ENCODE data around the gene ATG16L2.

Gene ATG16L2

GRCh38 chr11:72780296-72781062, 33.7 kb upstream of the ATG16L2 start:
- H2AFZ ChIP-seq (ENCODE audit: low read depth, low read length, severe bottlenecking) = no peak overlapping the region
- TF ChIP-seq CTCF (IDR thresholded peaks at IDR 0.05; ENCODE audit: insufficient read depth, low read length, poor library complexity, severe bottlenecking) (no peak), EZH2phosphoT487 (conservative IDR thresholded peaks at IDR 0.05; ENCODE audit: low read length) (no peak)
- H3F3A ChIP-seq (ENCODE audit: insufficient read depth) = no peaks in the 10 kb centered on the region
- H3K4me2 ChIP-seq (ENCODE audit: low read depth, low read length, poor library complexity, severe bottlenecking) = no peak overlapping the region
- H4K20me1 ChIP-seq (ENCODE audit: low read depth, low read length) = no peaks in the 10 kb centered on the region
- H3K9ac ChIP-seq (ENCODE audit: low read length) = no peak overlapping the region
- H3K9me3 ChIP-seq (ENCODE audit: insufficient read depth, low read length) = no peaks in the 10 kb centered on the region
- no peak overlapping the region for H3K27ac ChIP-seq (ENCODE audit: low read depth, low read length)
- no peaks in the 10 kb centered on the region for H3K27me3 ChIP-seq (ENCODE audit: low read length)
- H3K4me3 ChIP-seq (ENCODE audit: insufficient read depth, low read length, poor library complexity, severe bottlenecking) = no peak overlapping the region
- no peaks in the 10 kb centered on the region for H3K36me3 ChIP-seq (ENCODE audit: low read length)
- no peaks in the 10 kb centered on the region for H3K79me2 ChIP-seq (ENCODE audit: insufficient read depth, low read length)
- no peaks in the 10 kb centered on the region for H3K9me2 ChIP-seq (replicated peaks; ENCODE audit: insufficient read depth, low read length)

- Histone ChIP-seq H3K79me2 (ENCODE audit: insufficient read depth, low read length) (no peaks in the 10 kb centered on the region), H3K9me2 (replicated peaks; ENCODE audit: insufficient read depth, low read length) (no peaks in the 10 kb centered on the region), H3K4me2 (ENCODE audit: low read depth, low read length, poor library complexity, severe bottlenecking) (peak overlapping the region; percentile 36), H4K20me1 (ENCODE audit: low read depth, low read length) (no peaks in the 10 kb centered on the region), H3K27ac (ENCODE audit: low read depth, low read length) (no peak overlapping the region), H3K27me3 (ENCODE audit: low read length) (no peaks in the 10 kb centered on the region), H3K4me3 (ENCODE audit: insufficient read depth, low read length, poor library complexity, severe bottlenecking) (no peak overlapping the region), H3K9ac (ENCODE audit: low read length) (no peak overlapping the region), H3F3A (ENCODE audit: insufficient read depth) (no peaks in the 10 kb centered on the region), H3K9me3 (ENCODE audit: insufficient read depth, low read length) (no peaks in the 10 kb centered on the region), H3K36me3 (ENCODE audit: low read length) (no peaks in the 10 kb centered on the region), H2AFZ (ENCODE audit: low read depth, low read length, severe bottlenecking) (no peak overlapping the region)
- TF ChIP-seq EZH2phosphoT487 (conservative IDR thresholded peaks at IDR 0.05; ENCODE audit: low read length) (no peak), CTCF (IDR thresholded peaks at IDR 0.05; ENCODE audit: insufficient read depth, low read length, poor library complexity, severe bottlenecking) (no peak)
Measured at GRCh38 chr11:72781063-72781312, 33.2 kb upstream of the ATG16L2 start.

GRCh38 chr11:72781313-72782080, 32.7 kb upstream of the ATG16L2 start:
- Histone ChIP-seq H3K79me2 (ENCODE audit: insufficient read depth, low read length) (no peaks in the 10 kb centered on the region), H3K4me3 (ENCODE audit: insufficient read depth, low read length, poor library complexity, severe bottlenecking) (no peak overlapping the region), H3K9me3 (ENCODE audit: insufficient read depth, low read length) (no peaks in the 10 kb centered on the region), H3K9ac (ENCODE audit: low read length) (no peak overlapping the region), H3K27ac (ENCODE audit: low read depth, low read length) (no peak overlapping the region), H3K36me3 (ENCODE audit: low read length) (no peaks in the 10 kb centered on the region), H3F3A (ENCODE audit: insufficient read depth) (no peaks in the 10 kb centered on the region), H3K27me3 (ENCODE audit: low read length) (no peaks in the 10 kb centered on the region), H3K4me2 (ENCODE audit: low read depth, low read length, poor library complexity, severe bottlenecking) (peak overlapping the region; percentile 36), H2AFZ (ENCODE audit: low read depth, low read length, severe bottlenecking) (no peak overlapping the region), H3K9me2 (replicated peaks; ENCODE audit: insufficient read depth, low read length) (no peaks in the 10 kb centered on the region), H4K20me1 (ENCODE audit: low read depth, low read length) (no peaks in the 10 kb centered on the region)
- TF ChIP-seq EZH2phosphoT487 (conservative IDR thresholded peaks at IDR 0.05; ENCODE audit: low read length) = no peak
- no peak for TF ChIP-seq CTCF (IDR thresholded peaks at IDR 0.05; ENCODE audit: insufficient read depth, low read length, poor library complexity, severe bottlenecking)
